GM12878 (cell line): ENCODE measurements around the gene DNAH1. TPM values are rescaled to one million over a fixed set of nuclear protein-coding genes. Genes with fewer than 3 reads are reported as not detected.

Source experiments
- ATAC-seq: fragments of 200-7000 bp; cut with Tn5 transposase; 3 replicates; pipeline ENCODE4 v1.9.1; 2020; ENCODE audit warnings: mild to moderate bottlenecking, moderate library complexity
- BruUV-seq: library from RNA; stranded (reverse); fragments of 400-500 nt; replicated peaks from 2 replicates; lab custom pipeline; 2021; lab: Mats Ljungman, UMichigan
- CTCF ChIA-PET: fragments of 300-600 bp; sonication (Branson Sonifier 250); formaldehyde crosslinking; extraction: SDS; loops from one replicate; lab custom pipeline; 2021; ENCODE audit warnings: inconsistent platforms; lab: Yijun Ruan, JAX
- POLR2A ChIA-PET: fragments of 350-600 bp; formaldehyde crosslinking; extraction: SDS; loops from one replicate; lab custom pipeline; 2021; ENCODE audit warnings: inconsistent platforms; lab: Charles Lee
- RAD21 ChIA-PET: fragments of 300-600 bp; sonication (Branson Sonifier 250); formaldehyde crosslinking; loops from one replicate; lab custom pipeline; 2023; ENCODE audit warnings: antibody characterized with exemption; ENCODE audit not compliant: unreplicated experiment; lab: Charles Lee
- SMC1A ChIA-PET: fragments of 300-600 bp; sonication (Branson Sonifier 250); formaldehyde crosslinking; loops from one replicate; lab custom pipeline; 2023; ENCODE audit not compliant: unreplicated experiment, uncharacterized antibody; lab: Charles Lee
- DNase-seq: peaks from one replicate; pipeline ENCODE4 v3.0.0-alpha.2; 2011; ENCODE audit warnings: low read depth, low spot score
- FAIRE-seq: peaks from 3 replicates; lab custom pipeline; 2011; peaks lifted over from hg19 to GRCh38; lab: Jason Lieb, UNC
- H2AFZ ChIP-seq: 2 replicates; pipeline ENCODE4 v1.6.0; 2011; ENCODE audit warnings: low read depth, low read length, control low read depth; ENCODE audit not compliant: control insufficient read depth
- H3K27ac ChIP-seq: 2 replicates; pipeline ENCODE4 v1.5.1; 2011; ENCODE audit warnings: control low read depth; ENCODE audit not compliant: control insufficient read depth, insufficient read depth
- H3K27me3 ChIP-seq, 2 experiments: replicated peaks in 1 of 2; 2 replicates each; pipeline versions ENCODE4 v1.6.0 to v1.6.1; 2011; ENCODE audit warnings: low read length in 1 of 2; ENCODE audit not compliant: control insufficient read depth in 2 of 2, insufficient read depth in 2 of 2
- H3K36me3 ChIP-seq, 2 experiments: 2 replicates each; pipeline ENCODE4 v1.5.1; 2011; ENCODE audit warnings: low read length in 1 of 2; ENCODE audit not compliant: control insufficient read depth in 2 of 2, insufficient read depth in 2 of 2
- H3K4me1 ChIP-seq: 2 replicates; pipeline ENCODE4 v1.6.1; 2011; ENCODE audit warnings: mild to moderate bottlenecking, low read length, moderate library complexity, mixed read lengths; ENCODE audit not compliant: control insufficient read depth, insufficient read depth
- H3K4me2 ChIP-seq: 2 replicates; pipeline ENCODE4 v1.6.0; 2011; ENCODE audit warnings: control low read depth; ENCODE audit not compliant: control insufficient read depth, insufficient read depth
- H3K4me3 ChIP-seq: fragments of 200-600 bp; sonication (generic); 2 replicates; pipeline ENCODE4 v1.5.1; 2016
- H3K79me2 ChIP-seq: 2 replicates; pipeline ENCODE4 v1.6.0; 2011; ENCODE audit warnings: low read length; ENCODE audit not compliant: control insufficient read depth, insufficient read depth
- H3K9ac ChIP-seq: 2 replicates; pipeline ENCODE4 v1.8.0; 2011; ENCODE audit warnings: low read length, control low read depth, mixed read lengths; ENCODE audit not compliant: control insufficient read depth, insufficient read depth
- H3K9me3 ChIP-seq: replicated peaks from 3 replicates; pipeline ENCODE4 v1.5.1; 2011; ENCODE audit warnings: mild to moderate bottlenecking, low read length; ENCODE audit not compliant: control insufficient read depth, insufficient read depth
- H4K20me1 ChIP-seq: 2 replicates; pipeline ENCODE4 v1.6.0; 2011; ENCODE audit not compliant: control insufficient read depth, insufficient read depth
- CHD2 ChIP-seq: IDR thresholded peaks from 2 replicates; pipeline ENCODE4 v1.6.1; 2011; ENCODE audit warnings: low read depth, low read length, improper control_type of control experiment, borderline replicate concordance
- EZH2 ChIP-seq: IDR thresholded peaks from 2 replicates; pipeline ENCODE4 v1.6.1; 2012; ENCODE audit warnings: low read depth, mild to moderate bottlenecking, control low read depth, inconsistent platforms, low read length, borderline replicate concordance; ENCODE audit not compliant: control insufficient read depth
- GABPA ChIP-seq: IDR thresholded peaks from 2 replicates; pipeline ENCODE4 v1.6.1; 2014; ENCODE audit warnings: antibody characterized with exemption, low read depth, mild to moderate bottlenecking, inconsistent platforms
- JUNB ChIP-seq: IDR thresholded peaks from 2 replicates; pipeline ENCODE4 v1.6.1; 2016; ENCODE audit warnings: antibody characterized with exemption, mild to moderate bottlenecking
- MYB ChIP-seq: fragments of 150-350 bp; IDR thresholded peaks from 2 replicates; pipeline ENCODE4 v1.6.1; 2014; ENCODE audit warnings: mild to moderate bottlenecking, low read depth, low read length, borderline replicate concordance
- NBN ChIP-seq: fragments of 450-650 bp; IDR thresholded peaks from 2 replicates; pipeline ENCODE4 v1.6.1; 2016
- NFXL1 ChIP-seq: fragments of 450-650 bp; IDR thresholded peaks from 2 replicates; pipeline ENCODE4 v1.6.1; 2017; ENCODE audit warnings: antibody characterized with exemption, mild to moderate bottlenecking, borderline replicate concordance
- NRF1 ChIP-seq: conservative IDR thresholded peaks from 2 replicates; pipeline ENCODE4 v1.6.1; 2011; ENCODE audit warnings: mild to moderate bottlenecking, low read depth, low read length, improper control_type of control experiment
- PAX5 ChIP-seq: IDR thresholded peaks from 2 replicates; pipeline ENCODE4 v1.6.1; 2011; ENCODE audit warnings: low read depth, low read length, borderline replicate concordance
- POLR2A ChIP-seq: IDR thresholded peaks from 2 replicates; pipeline ENCODE4 v1.6.1; 2011; ENCODE audit warnings: low read depth, mild to moderate bottlenecking, low read length
- REST ChIP-seq: IDR thresholded peaks from 2 replicates; pipeline ENCODE4 v1.6.1; 2012; ENCODE audit warnings: mild to moderate bottlenecking, low read depth, low read length
- SIN3A ChIP-seq: IDR thresholded peaks from 2 replicates; pipeline ENCODE4 v1.6.1; 2012; ENCODE audit warnings: low read depth, low read length, improper control_type of control experiment
- SP1 ChIP-seq: IDR thresholded peaks from one replicate; pipeline ENCODE4 v1.6.1; 2011; ENCODE audit warnings: low read depth, low read length
- TCF12 ChIP-seq: IDR thresholded peaks from 2 replicates; pipeline ENCODE4 v1.6.1; 2011; ENCODE audit warnings: low read depth, mild to moderate bottlenecking, low read length
- ZZZ3 ChIP-seq: IDR thresholded peaks from 2 replicates; pipeline ENCODE4 v1.6.1; 2011; ENCODE audit warnings: low read depth; ENCODE audit not compliant: control insufficient read depth, insufficient read length
- WGBS: methylation state at CpG from one replicate; pipeline ENCODE4 v1.1.6; 2016; ENCODE audit warnings: low lambda C conversion rate; ENCODE audit not compliant: insufficient replicate concordance, insufficient coverage; ENCODE audit errors: missing lambda C conversion rate; 5-methylcytosine and 5-hydroxymethylcytosine counted together
- in situ Hi-C: fragments of 300-500 bp; cut with MboI; formaldehyde crosslinking; loops from 9 replicates; pipeline ENCODE4 v1.14.3; 2018; ENCODE audit warnings: mixed read lengths
- intact Hi-C: fragments of 100-400 bp; cut with micrococcal nuclease; formaldehyde crosslinking; loops from one replicate; pipeline ENCODE4 v1.14.2; 2022; ENCODE audit not compliant: unreplicated experiment
- polyA plus RNA-seq, 11 experiments: library from polyadenylated mRNA; depleted of rRNA in 4 of 11; unstranded in 6 of 11; stranded (reverse) in 5 of 11; fragments of >200 nt; fragmentation: Nextera tagmentation in 4 of 11; fragmentation: Illumina TruSeq in 1 of 11; extraction: Ambion mirVana in 4 of 11; extraction: Trizol in 1 of 11; gene quantifications; 1 replicate in 1 of 11; 2 replicates in 10 of 11; pipeline versions ENCODE4 v1.2.1 to v1.2.3, GENCODE V29; 2011 to 2016; ENCODE audit warnings: inconsistent platforms in 2 of 11, missing spikeins in 2 of 11, low read depth in 1 of 11
- total RNA-seq, 4 experiments: library from RNA; depleted of rRNA in 3 of 4; stranded (reverse); fragments of >200 nt in 3 of 4; fragmentation: Illumina TruSeq in 1 of 4; extraction: Trizol in 1 of 4; gene quantifications; 2 replicates each; pipeline versions ENCODE4 v1.2.1 to v1.2.3, GENCODE V29; 2013 to 2021
- TF ChIP-seq, protein P1 (sequence below): fragments of 450-650 bp; IDR thresholded peaks from 2 replicates; pipeline ENCODE4 v1.6.1; 2017; ENCODE audit warnings: low read depth, mild to moderate bottlenecking, moderate library complexity

DNAH1 gene
- total and polyA plus RNA-seq, 10 of the 15 experiments (the other 5 are each of a cell fraction or from before 2014, with no cell fraction given): 0.31 to 5.8 (median 2.7) TPM

GRCh38 chr3:52381623-52382022, 65.5 kb downstream of the DNAH1 start (continued):
- TF ChIP-seq REST (no peak), POLR2A (no peak), GABPA (no peak), NBN (no peak), TCF12 (no peak), ZZZ3 (no peak)

- TF ChIP-seq NRF1 (no peak), REST (no peak), EZH2 (no peak), ZZZ3 (no peak), MYB (no peak), PAX5 (no peak), SP1 (no peak), JUNB (no peak), NFXL1 (no peak), SIN3A (no peak), CHD2 (no peak)
- TF ChIP-seq, protein P1, sequence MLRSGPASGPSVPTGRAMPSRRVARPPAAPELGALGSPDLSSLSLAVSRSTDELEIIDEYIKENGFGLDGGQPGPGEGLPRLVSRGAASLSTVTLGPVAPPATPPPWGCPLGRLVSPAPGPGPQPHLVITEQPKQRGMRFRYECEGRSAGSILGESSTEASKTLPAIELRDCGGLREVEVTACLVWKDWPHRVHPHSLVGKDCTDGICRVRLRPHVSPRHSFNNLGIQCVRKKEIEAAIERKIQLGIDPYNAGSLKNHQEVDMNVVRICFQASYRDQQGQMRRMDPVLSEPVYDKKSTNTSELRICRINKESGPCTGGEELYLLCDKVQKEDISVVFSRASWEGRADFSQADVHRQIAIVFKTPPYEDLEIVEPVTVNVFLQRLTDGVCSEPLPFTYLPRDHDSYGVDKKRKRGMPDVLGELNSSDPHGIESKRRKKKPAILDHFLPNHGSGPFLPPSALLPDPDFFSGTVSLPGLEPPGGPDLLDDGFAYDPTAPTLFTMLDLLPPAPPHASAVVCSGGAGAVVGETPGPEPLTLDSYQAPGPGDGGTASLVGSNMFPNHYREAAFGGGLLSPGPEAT: no peak
- TF ChIP-seq, all 136 proteins: peak for 0
- Histone ChIP-seq H3K79me2 (no peaks in the 10 kb centered on the region), H3K27ac (no peak overlapping the region), H3K4me2 (no peak overlapping the region), H3K36me3 (no peaks in the 10 kb centered on the region), H3K4me1 (no peaks in the 10 kb centered on the region; the same call in 1 of the 2 replicates), H2AFZ (no peak overlapping the region), H3K4me3 (no peak overlapping the region), H4K20me1 (no peaks in the 10 kb centered on the region), H3K27me3 (no peaks in the 10 kb centered on the region), H3K9me3 (no peaks in the 10 kb centered on the region), H3K9ac (no peak overlapping the region)
- POLR2A ChIA-PET: no interaction called here
- RAD21 ChIA-PET: interaction anchor here (1.6 kb wide), 1 partner anchor 42 kb away, joined by 5 read pairs; no protein-coding TSS in a partner anchor
- SMC1A ChIA-PET: interaction anchor here (2.1 kb wide), 1 partner anchor 10 kb away, joined by 5 read pairs; no protein-coding TSS in a partner anchor
- ATAC-seq: no peak
- 83% methylated on average over 14 of the region's 14 CpGs for WGBS
- CTCF ChIA-PET: interaction anchor here (0.6 to 2.8 kb wide), 5 partner anchors 9 to 163 kb away, joined by 4 to 11 read pairs (median 7); partner anchors contain the start of gene TLR9
- DNase-seq: no peak
- in situ Hi-C loops: no loop called here
- intact Hi-C loops: no loop called here
- no peak for FAIRE-seq
- no TSS peak for BruUV-seq
Measured at GRCh38 chr3:52383446-52383845, 67.3 kb downstream of the DNAH1 start.
